Adrenal gland (tissue), 5 donors: ENCODE data around the gene RBL1.
"Not testable (repeated sequence)": the region's sequence is repeated elsewhere in the genome, so short reads cannot be mapped to it uniquely, and the experiment has no call there.

ENCODE experiments used
- CTCF ChIP-seq, 6 experiments: fragments of 450-650 bp in 4 of 6; fragments of 200-600 bp in 2 of 6; sonication (generic) in 1 of 6; IDR thresholded peaks; 1 replicate in 5 of 6; 2 replicates in 1 of 6; pipeline versions ENCODE4 v1.5.1 to v1.8.0; 2016 to 2021; ENCODE audit warnings: antibody characterized with exemption in 6 of 6, mild to moderate bottlenecking in 2 of 6, moderate library complexity in 1 of 6
- POLR2A ChIP-seq, 2 donors: fragments of 450-650 bp; IDR thresholded peaks; one replicate each; pipeline ENCODE4 v1.6.1; 2017; ENCODE audit warnings: antibody characterized with exemption in 2 of 2, mild to moderate bottlenecking in 2 of 2, moderate library complexity in 1 of 2
- donor health status: DM: no; HTN: no; CAD: no.

- not testable (repeated sequence) for TF ChIP-seq CTCF, POLR2A (IDR thresholded peaks at IDR 0.05)
These were observed 30.5 kb upstream of the RBL1 start for GRCh38 chr20:37126290-37126689.
